Hepatocyte (in vitro differentiated cells): Measurements from ENCODE around the gene TAF9B. TPM values are rescaled to one million over a fixed set of nuclear protein-coding genes. Genes with fewer than 3 reads are reported as not detected.
"Not testable (repeated sequence)": the region's sequence is repeated elsewhere in the genome, so short reads cannot be mapped to it uniquely, and the experiment has no call there.

Experiments used
- DNase-seq: peaks from one replicate; pipeline ENCODE4 v3.0.0-alpha.2; 2016; ENCODE audit warnings: low spot score
- H2AFZ ChIP-seq: fragments of 200-600 bp; sonication (generic); 2 replicates; pipeline ENCODE4 v1.6.0; 2016; ENCODE audit warnings: antibody characterized with exemption, mild to moderate bottlenecking
- H3K27ac ChIP-seq: fragments of 200-600 bp; sonication (generic); 2 replicates; pipeline ENCODE4 v1.5.1; 2016; ENCODE audit warnings: mild to moderate bottlenecking
- H3K27me3 ChIP-seq: fragments of 200-600 bp; sonication (generic); 2 replicates; pipeline ENCODE4 v1.6.1; 2016
- H3K36me3 ChIP-seq: fragments of 200-600 bp; sonication (generic); replicated peaks from 2 replicates; pipeline ENCODE4 v1.5.1; 2016; ENCODE audit warnings: low read depth; ENCODE audit not compliant: insufficient read depth
- H3K4me1 ChIP-seq: fragments of 200-600 bp; sonication (generic); 2 replicates; pipeline ENCODE4 v1.5.1; 2016; ENCODE audit warnings: mild to moderate bottlenecking, moderate library complexity; ENCODE audit not compliant: insufficient read depth
- H3K4me2 ChIP-seq: fragments of 200-600 bp; sonication (generic); 2 replicates; pipeline ENCODE4 v1.6.0; 2016
- H3K4me3 ChIP-seq: fragments of 200-600 bp; sonication (generic); 2 replicates; pipeline ENCODE4 v1.5.1; 2016; ENCODE audit warnings: mild to moderate bottlenecking
- H3K79me2 ChIP-seq: fragments of 200-600 bp; sonication (generic); 2 replicates; pipeline ENCODE4 v1.6.0; 2017; ENCODE audit warnings: mild to moderate bottlenecking
- H3K9me2 ChIP-seq: fragments of 200-600 bp; sonication (generic); replicated peaks from 2 replicates; pipeline ENCODE4 v1.6.0; 2017; ENCODE audit warnings: mild to moderate bottlenecking; ENCODE audit not compliant: insufficient read depth
- H3K9me3 ChIP-seq: fragments of 200-600 bp; sonication (generic); 2 replicates; pipeline ENCODE4 v1.5.1; 2016; ENCODE audit warnings: low read depth, mild to moderate bottlenecking
- H4K20me1 ChIP-seq: fragments of 200-600 bp; sonication (generic); 2 replicates; pipeline ENCODE4 v1.6.0; 2016; ENCODE audit warnings: mild to moderate bottlenecking; ENCODE audit not compliant: insufficient read depth, poor library complexity, severe bottlenecking
- CTCF ChIP-seq: fragments of 200-600 bp; sonication (generic); IDR thresholded peaks from 2 replicates; pipeline ENCODE4 v1.5.1; 2016; ENCODE audit warnings: antibody characterized with exemption, mild to moderate bottlenecking; ENCODE audit not compliant: poor library complexity
- EZH2 ChIP-seq: fragments of 200-600 bp; sonication (generic); IDR thresholded peaks from 2 replicates; pipeline ENCODE4 v1.6.1; 2016; ENCODE audit warnings: antibody characterized with exemption, mild to moderate bottlenecking, borderline replicate concordance
- EZH2phosphoT487 ChIP-seq: fragments of 200-600 bp; sonication (generic); IDR thresholded peaks from one replicate; pipeline ENCODE4 v1.6.1; 2018; ENCODE audit warnings: antibody characterized with exemption, mild to moderate bottlenecking, low read depth, moderate library complexity; ENCODE audit not compliant: unreplicated experiment, severe bottlenecking
- WGBS: methylation state at CpG from one replicate; pipeline ENCODE4 v1.1.6; 2016; ENCODE audit warnings: low lambda C conversion rate; ENCODE audit errors: missing lambda C conversion rate; 5-methylcytosine and 5-hydroxymethylcytosine counted together
- polyA plus RNA-seq: library from polyadenylated mRNA; unstranded; fragments of >200 nt; fragmentation: Nextera tagmentation; extraction: Ambion mirVana; gene quantifications from 2 replicates; pipeline ENCODE4 v1.2.1, GENCODE V29; 2016
- total RNA-seq: library from RNA; depleted of rRNA; stranded (reverse); fragments of >200 nt; gene quantifications from 2 replicates; pipeline ENCODE4 v1.2.3, GENCODE V29; 2014

The TAF9B gene
- total and polyA plus RNA-seq, 2 experiments from 2014 or later = 13.5 to 23.0 TPM

GRCh38 chrX:78102091-78102490 lies 37.4 kb downstream of the TAF9B start:
- Histone ChIP-seq H3K4me3 (no peak overlapping the region), H3K9me2 (no peaks in the 10 kb centered on the region), H3K27me3 (no peaks in the 10 kb centered on the region), H2AFZ (no peak overlapping the region), H3K36me3 (no peaks in the 10 kb centered on the region), H3K4me1 (peaks cover 5% of the 10 kb centered on the region), H3K79me2 (peaks cover 24% of the 10 kb centered on the region), H3K27ac (no peak overlapping the region), H4K20me1 (peaks cover 21% of the 10 kb centered on the region), H3K9me3 (no peaks in the 10 kb centered on the region), H3K4me2 (no peak overlapping the region)
- no peak for TF ChIP-seq EZH2phosphoT487
- no peak for TF ChIP-seq CTCF
- no peak for TF ChIP-seq EZH2
- no peak for DNase-seq
- WGBS = 96% methylated on average over 1 of the region's 1 CpG

GRCh38 chrX:78098108-78098507 lies 41.3 kb downstream of the TAF9B start:
- Histone ChIP-seq H3K27ac (no peak overlapping the region), H3K9me2 (no peaks in the 10 kb centered on the region), H3K27me3 (no peaks in the 10 kb centered on the region), H2AFZ (no peak overlapping the region), H4K20me1 (no peaks in the 10 kb centered on the region), H3K36me3 (no peaks in the 10 kb centered on the region), H3K4me3 (no peak overlapping the region), H3K4me1 (no peaks in the 10 kb centered on the region), H3K4me2 (no peak overlapping the region), H3K9me3 (no peaks in the 10 kb centered on the region), H3K79me2 (no peaks in the 10 kb centered on the region)
- DNase-seq = no peak
- TF ChIP-seq EZH2 (no peak), EZH2phosphoT487 (no peak), CTCF (no peak)

- no peak overlapping the region for H2AFZ ChIP-seq
- 48% methylated on average over 2 of the region's 2 CpGs for WGBS
- DNase-seq = no peak
Measured at GRCh38 chrX:78092296-78092695, 47.2 kb downstream of the TAF9B start.

GRCh38 chrX:78081413-78081812 lies 58.0 kb downstream of the TAF9B start:
- H3K4me1 ChIP-seq, H4K20me1 ChIP-seq, H3K9me2 ChIP-seq, H2AFZ ChIP-seq, H3K79me2 ChIP-seq, H3K4me2 ChIP-seq, DNase-seq, H3K4me3 ChIP-seq, H3K36me3 ChIP-seq, H3K27ac ChIP-seq, H3K27me3 ChIP-seq, H3K9me3 ChIP-seq: not testable (repeated sequence)
- 91% methylated on average over 6 of the region's 6 CpGs for WGBS

More at GRCh38 chrX:78092296-78092695, 47.2 kb downstream of the TAF9B start:
- no peaks in the 10 kb centered on the region for H3K9me3 ChIP-seq
- H3K27me3 ChIP-seq = no peaks in the 10 kb centered on the region
- no peaks in the 10 kb centered on the region for H3K9me2 ChIP-seq
- H3K27ac ChIP-seq = no peak overlapping the region
- no peaks in the 10 kb centered on the region for H3K36me3 ChIP-seq
- no peaks in the 10 kb centered on the region for H3K4me1 ChIP-seq
- H3K4me3 ChIP-seq = no peak overlapping the region
- no peaks in the 10 kb centered on the region for H4K20me1 ChIP-seq
- H3K4me2 ChIP-seq = no peak overlapping the region
- TF ChIP-seq CTCF (no peak), EZH2 (no peak)
- H3K79me2 ChIP-seq = no peaks in the 10 kb centered on the region

Other genes with a start within 250 kb of the TAF9B start
- 82.3 and 88.4 TPM in 2 replicates for gene MAGT1, start 244.2 kb downstream of the TAF9B start, total RNA-seq
- gene MAGT1, start 244.2 kb downstream of the TAF9B start, polyA plus RNA-seq = 32.6 and 35.0 TPM in 2 replicates
- 576 and 599 TPM in 2 replicates for gene COX7B, start 240.2 kb downstream of the TAF9B start, total RNA-seq
- 462 and 547 TPM in 2 replicates for gene COX7B, start 240.2 kb downstream of the TAF9B start, polyA plus RNA-seq
- gene ATP7A, start 229.0 kb downstream of the TAF9B start, total RNA-seq = 11.8 and 13.0 TPM in 2 replicates
- gene ATP7A, start 229.0 kb downstream of the TAF9B start, polyA plus RNA-seq = 3.7 and 4.0 TPM in 2 replicates
- gene PGAM4, start 170.0 kb downstream of the TAF9B start, total RNA-seq = not detected in 2 replicates
- gene PGAM4, start 170.0 kb downstream of the TAF9B start, polyA plus RNA-seq = not detected in 2 replicates
- 236 and 255 TPM in 2 replicates for gene PGK1, start 35.4 kb downstream of the TAF9B start, total RNA-seq
- gene PGK1, start 35.4 kb downstream of the TAF9B start, polyA plus RNA-seq = 279 and 283 TPM in 2 replicates
- 0.43 and 0.44 TPM in 2 replicates for gene CYSLTR1, start 188.0 kb upstream of the TAF9B start, total RNA-seq
- 0.11 and 0.50 TPM in 2 replicates for gene CYSLTR1, start 188.0 kb upstream of the TAF9B start, polyA plus RNA-seq